OCI-LY7 (cell line): ENCODE results near the gene RANBP9.

Experiments used
- CTCF ChIP-seq: fragments of 200-600 bp; sonication (generic); conservative IDR thresholded peaks from 2 replicates; pipeline ENCODE4 v1.5.1; 2014; ENCODE audit warnings: mild to moderate bottlenecking, antibody characterized with exemption, low read length, moderate library complexity, mixed read lengths
- EZH2phosphoT487 ChIP-seq: fragments of 200-600 bp; sonication (generic); IDR thresholded peaks from 2 replicates; pipeline ENCODE4 v1.6.1; 2018; ENCODE audit warnings: low read depth, borderline replicate concordance, mild to moderate bottlenecking, mixed run types, antibody characterized with exemption, low read length, moderate library complexity, mixed read lengths

DNA sequence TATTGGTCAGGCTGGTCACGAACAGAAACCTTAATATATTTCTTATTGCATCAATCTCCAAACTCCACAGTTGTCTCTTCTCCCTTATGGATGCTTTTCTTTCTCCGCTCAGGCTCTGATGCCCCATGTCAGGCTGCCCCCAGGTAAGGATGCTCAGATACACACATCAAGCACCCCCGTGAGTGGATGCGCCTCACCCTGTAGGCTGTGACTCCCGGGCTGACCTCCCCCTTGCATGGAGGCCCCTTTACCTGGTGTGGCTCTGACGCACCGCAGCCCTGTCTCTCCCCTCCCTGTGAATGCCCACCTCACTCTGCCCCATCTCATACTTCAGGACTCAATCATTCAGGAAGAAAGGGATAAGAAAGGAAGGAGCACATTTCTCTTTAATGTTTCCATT is 19.1 kb upstream of the RANBP9 start:
- TF ChIP-seq CTCF: no peak
- TF ChIP-seq EZH2phosphoT487: no peak
